ENCODE measurements around the gene TCF12. TPM values are rescaled to one million over a fixed set of nuclear protein-coding genes. Genes with fewer than 3 reads are reported as not detected.

TCF12 gene
- total and polyA plus RNA-seq, 2 of the 8 experiments (the other 6 are each of a cell fraction or from before 2014, with no cell fraction given), result 85.8 to 101 TPM

GRCh38 chr15:57130956-57131355 is 212.5 kb downstream of the TCF12 start:
- ChIA-PET POLR2A (ENCODE audit: partially characterized antibody) (no interaction called here), CTCF (ENCODE audit: partially characterized antibody) (interaction anchor here (1.2 to 3.2 kb wide), 3 partner anchors 15 to 91 kb away, joined by 4 to 11 read pairs (median 4); no protein-coding TSS in a partner anchor)
- WGBS, 2 experiments (ENCODE audit: extremely low coverage in 1 of 2, insufficient coverage in 1 of 2, insufficient read length in 1 of 2, insufficient replicate concordance in 2 of 2, low coverage in 1 of 2, low lambda C conversion rate in 2 of 2, missing lambda C conversion rate in 1 of 2), result 83% methylated on average over 4 of the region's 4 CpGs; no CpG with 5 or more reads in 1 of the 2 experiments
- DNase-seq (ENCODE audit: low read depth in 1 of 2, low spot score in 2 of 2) (no peak), FAIRE-seq (no peak)
- H3K79me2 ChIP-seq (ENCODE audit: control insufficient read depth in 1 of 2, insufficient read depth in 2 of 2, low read length in 2 of 2), result peaks cover 0 to 23% of the 10 kb centered on the region in 2 experiments; a peak in 2 of 4 replicates
- H3K4me1 ChIP-seq (replicated peaks in 1 of 4; ENCODE audit: control insufficient read depth in 3 of 4, insufficient read depth in 4 of 4, low read length in 3 of 4), result peaks cover 2 to 26% (median 13%) of the 10 kb centered on the region in 4 experiments
- no peak overlapping the region for H3K14ac ChIP-seq (ENCODE audit: insufficient read length)
- no peak overlapping the region for H2AFZ ChIP-seq (ENCODE audit: low read length)
- no peak overlapping the region for H3K4me2 ChIP-seq (ENCODE audit: insufficient read depth in 1 of 2, low read depth in 2 of 2, low read length in 2 of 2)
- H3K56ac ChIP-seq (replicated peaks; ENCODE audit: insufficient read length, low read depth, low read length), result no peak overlapping the region
- no peak overlapping the region for H2BK120ac ChIP-seq (replicated peaks; ENCODE audit: low read depth, low read length)
- no peak overlapping the region for H2BK15ac ChIP-seq (ENCODE audit: low read length)
- no peak overlapping the region for H3K4ac ChIP-seq (replicated peaks; ENCODE audit: insufficient read length, low read depth, low read length)
- H3K27ac ChIP-seq (ENCODE audit: low read depth, low read length), result no peak overlapping the region
- H2AK5ac ChIP-seq (ENCODE audit: low read depth, low read length), result no peak overlapping the region
- no peaks in the 10 kb centered on the region for H4K20me1 ChIP-seq (replicated peaks in 1 of 2; ENCODE audit: control insufficient read depth in 1 of 2, insufficient read depth in 2 of 2, low read length in 2 of 2)
- no peaks in the 10 kb centered on the region for H3K27me3 ChIP-seq (replicated peaks in 1 of 4; ENCODE audit: control insufficient read depth in 3 of 4, extremely low read depth in 1 of 4, insufficient read depth in 3 of 4, low read length in 3 of 4)
- H2BK12ac ChIP-seq (ENCODE audit: low read depth, low read length), result no peak overlapping the region
- no peak overlapping the region for H2BK5ac ChIP-seq (ENCODE audit: low read depth, low read length)
- no peak overlapping the region for H3K18ac ChIP-seq (ENCODE audit: extremely low read depth, low read length)
- H2BK20ac ChIP-seq (ENCODE audit: low read length), result no peak overlapping the region
- no peak overlapping the region for H4K91ac ChIP-seq (replicated peaks; ENCODE audit: insufficient read length, low read length)
- H3K9me3 ChIP-seq (ENCODE audit: insufficient read depth in 2 of 2, low read depth in 1 of 2, low read length in 1 of 2), result no peaks in the 10 kb centered on the region
- H4K8ac ChIP-seq (ENCODE audit: extremely low read depth, insufficient read depth, low read length), result no peak overlapping the region
- no peaks in the 10 kb centered on the region for H3K79me1 ChIP-seq (ENCODE audit: low read depth, low read length)
- H3K4me3 ChIP-seq (ENCODE audit: extremely low read depth in 1 of 4, insufficient read depth in 2 of 4, low read depth in 3 of 4, low read length in 4 of 4), result no peak overlapping the region
- H3K23ac ChIP-seq (ENCODE audit: insufficient read length), result no peak overlapping the region
- H3K23me2 ChIP-seq (ENCODE audit: low read depth, low read length), result no peaks in the 10 kb centered on the region
- no peaks in the 10 kb centered on the region for H3K36me3 ChIP-seq (ENCODE audit: control insufficient read depth in 2 of 4, insufficient read depth in 4 of 4, low read length in 3 of 4)
- no peak overlapping the region for H3K9ac ChIP-seq (replicated peaks in 1 of 4; ENCODE audit: extremely low read depth in 1 of 4, low read depth in 3 of 4, low read length in 3 of 4)
- no peak overlapping the region for H4K5ac ChIP-seq (ENCODE audit: insufficient read length, low read depth, low read length)
- TF ChIP-seq EGR1 (IDR thresholded peaks at IDR 0.05; ENCODE audit: borderline replicate concordance, low read depth, low read length) (no peak), TBP (IDR thresholded peaks at IDR 0.05; ENCODE audit: low read depth, low read length) (no peak), EP300 (IDR thresholded peaks at IDR 0.05; ENCODE audit: borderline replicate concordance in 1 of 2, low read depth in 2 of 2, low read length in 2 of 2) (no peak), CTCF (IDR thresholded peaks at IDR 0.05; ENCODE audit: control extremely low read depth in 1 of 3, insufficient read depth in 1 of 3, low read depth in 1 of 3, low read length in 3 of 3) (no peak), MAFK (IDR thresholded peaks at IDR 0.05; ENCODE audit: low read depth, low read length) (no peak), YY1 (IDR thresholded peaks at IDR 0.05; ENCODE audit: low read depth, low read length) (no peak), CTBP2 (IDR thresholded peaks at IDR 0.05; ENCODE audit: borderline replicate concordance, insufficient read depth, insufficient read length, low read length) (no peak), KDM5A (IDR thresholded peaks at IDR 0.05; ENCODE audit: low read length) (no peak), KDM4A (IDR thresholded peaks at IDR 0.05; ENCODE audit: low read depth, low read length, severe bottlenecking) (no peak), RFX5 (IDR thresholded peaks at IDR 0.05; ENCODE audit: borderline replicate concordance, low read depth, low read length) (no peak)
- TF ChIP-seq, protein P1, sequence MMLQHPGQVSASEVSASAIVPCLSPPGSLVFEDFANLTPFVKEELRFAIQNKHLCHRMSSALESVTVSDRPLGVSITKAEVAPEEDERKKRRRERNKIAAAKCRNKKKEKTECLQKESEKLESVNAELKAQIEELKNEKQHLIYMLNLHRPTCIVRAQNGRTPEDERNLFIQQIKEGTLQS (IDR thresholded peaks at IDR 0.05; ENCODE audit: insufficient read depth, low read depth, low read length), result no peak
